ENCODE data around the gene TBC1D16.

TBC1D16 gene

DNA sequence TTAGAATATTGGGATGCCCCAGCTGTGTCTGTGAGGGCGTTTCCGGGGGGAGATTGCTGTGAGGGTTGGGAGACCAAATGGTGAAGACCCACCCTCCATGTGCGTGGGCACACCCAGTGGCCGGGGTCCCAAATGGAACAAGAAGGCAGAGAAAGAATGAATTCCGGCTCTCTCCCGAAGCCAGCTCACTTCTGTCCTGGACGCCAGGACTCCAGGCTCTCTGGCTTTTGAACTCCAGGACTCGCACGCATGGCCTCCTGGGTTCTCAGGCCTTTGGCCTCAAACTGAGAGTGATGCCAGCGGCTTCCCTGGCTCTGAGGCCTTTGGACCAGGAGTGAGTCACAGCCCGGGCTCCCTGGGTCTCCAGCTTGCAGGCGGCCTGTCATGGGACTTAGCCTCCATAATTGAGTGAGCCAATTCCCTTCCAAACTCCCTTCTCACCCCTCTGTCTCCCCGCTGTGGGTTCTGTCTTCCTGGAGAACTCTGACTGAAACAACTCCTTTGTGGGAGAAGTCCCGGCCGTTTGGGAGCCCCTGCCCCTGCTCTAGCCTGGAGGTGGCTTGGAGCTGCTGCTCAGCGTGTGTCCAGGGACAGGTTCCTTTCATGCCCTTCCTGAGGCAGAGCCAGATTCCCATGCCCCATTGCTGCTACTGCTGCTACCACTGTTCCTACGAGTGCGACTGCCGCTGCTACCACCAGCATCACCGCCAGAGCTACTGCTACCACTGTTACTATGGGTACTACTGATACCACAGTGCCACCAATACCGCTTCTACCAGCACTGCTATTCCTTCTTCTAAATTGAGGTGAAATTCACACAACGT, 146.6 kb downstream of the TBC1D16 start:
- no peak for DNase-seq (ENCODE audit: low read depth)

- DNase-seq (ENCODE audit: low read depth) = no peak
Observed at GRCh38 chr17:79888009-79888540, 147.6 kb downstream of the TBC1D16 start.

- DNase-seq (ENCODE audit: low read depth) = no peak
Observed at GRCh38 chr17:79887451-79887991, 148.2 kb downstream of the TBC1D16 start.

GRCh38 chr17:79883202-79883601, 152.5 kb downstream of the TBC1D16 start:
- no peak for DNase-seq (ENCODE audit: low read depth)

All from activated T-helper 9 cell treated with anti-CD3 and anti-CD28 coated beads, Interleukin-2, amount 50 U/mL, for 16 hours (primary cell).